Nephron progenitor cell (in vitro differentiated cells): ENCODE data around the gene ZNF850.
"Not testable (repeated sequence)": the region's sequence is repeated elsewhere in the genome, so short reads cannot be mapped to it uniquely, and the experiment has no call there.

ENCODE experiments used
- DNase-seq: peaks from one replicate; pipeline ENCODE4 v3.0.0; 2021
- H3K27ac Mint-ChIP-seq: 2 replicates; pipeline ENCODE4 v1.8.0; 2021; ENCODE audit warnings: mild to moderate bottlenecking, moderate library complexity, mixed read lengths
- H3K27me3 Mint-ChIP-seq: 2 replicates; pipeline ENCODE4 v1.8.0; 2021; ENCODE audit warnings: mild to moderate bottlenecking, low read depth, mixed read lengths; ENCODE audit not compliant: poor library complexity
- H3K36me3 Mint-ChIP-seq: 2 replicates; pipeline ENCODE4 v1.8.0; 2021; ENCODE audit warnings: low read depth, mixed read lengths
- H3K4me1 Mint-ChIP-seq: 2 replicates; pipeline ENCODE4 v1.8.0; 2021; ENCODE audit warnings: mixed read lengths
- H3K4me3 Mint-ChIP-seq: 2 replicates; pipeline ENCODE4 v1.8.0; 2021; ENCODE audit warnings: mild to moderate bottlenecking, moderate library complexity, mixed read lengths
- H3K9me3 Mint-ChIP-seq: 2 replicates; pipeline ENCODE4 v1.8.0; 2021; ENCODE audit warnings: mild to moderate bottlenecking, moderate library complexity, mixed read lengths
- CTCF ChIP-seq: fragments of 200-600 bp; sonication (generic); IDR thresholded peaks from 2 replicates; pipeline ENCODE4 v1.5.0; 2021; ENCODE audit warnings: antibody characterized with exemption

The ZNF850 gene

GRCh38 chr19:36797786-36798108 lies 25.1 kb upstream of the ZNF850 start:
- Mint-ChIP-seq H3K4me3 (peak overlapping the region; percentile 81), H3K27ac (no peak overlapping the region), H3K9me3 (peaks cover 91% of the 10 kb centered on the region)

GRCh38 chr19:36796714-36796992 lies 24.0 kb upstream of the ZNF850 start:
- no peak overlapping the region for H3K4me3 Mint-ChIP-seq
- no peaks in the 10 kb centered on the region for H3K4me1 Mint-ChIP-seq
- H3K27ac Mint-ChIP-seq = no peak overlapping the region
- H3K27me3 Mint-ChIP-seq = no peaks in the 10 kb centered on the region
- no peak for TF ChIP-seq CTCF
- H3K36me3 Mint-ChIP-seq = peaks cover 50% of the 10 kb centered on the region
- peaks cover 91% of the 10 kb centered on the region for H3K9me3 Mint-ChIP-seq
- no peak for DNase-seq

More at GRCh38 chr19:36797786-36798108, 25.1 kb upstream of the ZNF850 start:
- Mint-ChIP-seq H3K4me1 (no peaks in the 10 kb centered on the region), H3K36me3 (peaks cover 54% of the 10 kb centered on the region), H3K27me3 (no peaks in the 10 kb centered on the region)
- no peak for TF ChIP-seq CTCF
- no peak for DNase-seq

GRCh38 chr19:36791420-36792141 lies 19.0 kb upstream of the ZNF850 start:
- not testable (repeated sequence) for H3K27me3 Mint-ChIP-seq, H3K4me1 Mint-ChIP-seq, H3K27ac Mint-ChIP-seq, H3K36me3 Mint-ChIP-seq, DNase-seq, H3K4me3 Mint-ChIP-seq
- H3K9me3 Mint-ChIP-seq = peaks cover 85% of the 10 kb centered on the region

- H3K4me3 Mint-ChIP-seq = no peak overlapping the region
- no peak for TF ChIP-seq CTCF
- no peaks in the 10 kb centered on the region for H3K27me3 Mint-ChIP-seq
- DNase-seq = no peak
- peaks cover 23% of the 10 kb centered on the region for H3K4me1 Mint-ChIP-seq
- H3K9me3 Mint-ChIP-seq = peaks cover 95% of the 10 kb centered on the region
- peaks cover 87% of the 10 kb centered on the region for H3K36me3 Mint-ChIP-seq
- no peak overlapping the region for H3K27ac Mint-ChIP-seq
These were observed 3.2 kb upstream of the ZNF850 start for GRCh38 chr19:36775768-36776167.

GRCh38 chr19:36773223-36773579 lies 594 bp upstream of the ZNF850 start:
- TF ChIP-seq CTCF = no peak
- Mint-ChIP-seq H3K4me1 (peaks cover 24% of the 10 kb centered on the region), H3K36me3 (peaks cover 91% of the 10 kb centered on the region), H3K27ac (peak overlapping the region; percentile 80), H3K4me3 (peak overlapping the region; percentile 98), H3K27me3 (no peaks in the 10 kb centered on the region), H3K9me3 (peaks cover 97% of the 10 kb centered on the region)
- no peak for DNase-seq

- Mint-ChIP-seq H3K9me3 (peaks cover 95% of the 10 kb centered on the region), H3K27me3 (no peaks in the 10 kb centered on the region)
These were observed 1.1 kb downstream of the ZNF850 start for GRCh38 chr19:36771261-36772231.

More at GRCh38 chr19:36771261-36772231, 1.1 kb downstream of the ZNF850 start:
- Mint-ChIP-seq H3K36me3 (peaks cover 89% of the 10 kb centered on the region), H3K4me1 (peaks cover 24% of the 10 kb centered on the region), H3K27ac (peak overlapping the region; percentile 80), H3K4me3 (peak overlapping the region; percentile 98)
- no peak for TF ChIP-seq CTCF
- DNase-seq = peak; percentile 7
